AG04450 (cell line): Measurements from ENCODE around the gene TBX6. TPM values are rescaled to one million over a fixed set of nuclear protein-coding genes. Genes with fewer than 3 reads are reported as not detected.
A peak's percentile ranks its signal among the peaks of the same experiment; 100 is the strongest.

Source experiments
- CTCF ChIA-PET: fragments of 300-600, 350-600 bp; formaldehyde crosslinking; extraction: SDS; loops from one replicate; lab custom pipeline; 2022; ENCODE audit warnings: antibody characterized with exemption, inconsistent platforms; lab: Charles Lee
- POLR2A ChIA-PET: fragments of 350-600 bp; formaldehyde crosslinking; extraction: SDS; loops from one replicate; lab custom pipeline; 2021; ENCODE audit warnings: antibody characterized with exemption, inconsistent platforms; lab: Yijun Ruan, JAX
- DNase-seq: peaks from one replicate; pipeline ENCODE4 v3.0.0-alpha.2; 2011; ENCODE audit warnings: low read depth, low spot score
- H3K27ac ChIP-seq: one replicate; pipeline ENCODE4 v1.5.1; 2012; ENCODE audit warnings: low read depth, low read length, control low read depth
- H3K27me3 ChIP-seq: one replicate; pipeline ENCODE4 v1.6.0; 2012; ENCODE audit warnings: low read length; ENCODE audit not compliant: control insufficient read depth, insufficient read depth
- H3K4me3 ChIP-seq: 2 replicates; pipeline ENCODE4 v1.5.1; 2011; ENCODE audit warnings: mild to moderate bottlenecking, low read depth, low read length, control low read depth
- H3K9me3 ChIP-seq: 2 replicates; pipeline ENCODE4 v1.5.1; 2012; ENCODE audit warnings: low read length; ENCODE audit not compliant: control insufficient read depth, insufficient read depth
- polyA plus RNA-seq: library from polyadenylated mRNA; depleted of rRNA; stranded (reverse); fragments of >200 nt; gene quantifications from 2 replicates; pipeline ENCODE4 v1.2.3, GENCODE V29; 2011
- TF ChIP-seq, protein P1 (sequence below): IDR thresholded peaks from 2 replicates; pipeline ENCODE4 v1.5.1; 2011; ENCODE audit warnings: low read depth, low read length, control low read depth, inconsistent platforms

The TBX6 gene
- polyA plus RNA-seq, 1 experiment: not detected

DNA sequence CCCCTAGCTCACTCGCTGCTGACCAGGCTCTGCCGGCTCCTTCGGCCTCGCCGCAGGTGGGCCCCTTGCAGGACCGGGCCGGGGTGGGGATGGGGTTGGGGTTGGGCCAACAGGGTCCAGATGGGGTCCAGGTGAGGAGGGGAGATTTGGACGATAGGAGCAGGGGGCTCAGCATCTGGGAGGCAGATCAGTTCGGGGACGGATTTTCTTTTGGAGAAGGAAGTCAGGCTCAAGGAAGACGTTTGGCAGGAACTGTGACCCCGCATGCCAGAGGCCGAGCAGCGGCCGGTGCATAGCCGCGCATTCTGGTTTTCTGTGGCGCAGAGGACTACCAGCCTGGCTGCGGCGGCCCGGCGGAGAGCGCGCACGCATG is 27.0 kb downstream of the TBX6 start:
- Histone ChIP-seq H3K27ac (peak overlapping the region; percentile 96), H3K27me3 (no peaks in the 10 kb centered on the region), H3K9me3 (peaks cover 6% of the 10 kb centered on the region; the same call in 1 of the 2 replicates), H3K4me3 (peak overlapping the region; percentile 74)
- POLR2A ChIA-PET: interaction anchor here (0.6 to 2.6 kb wide), 14 partner anchors 9 to 345 kb away, joined by 3 to 26 read pairs (median 8); partner anchors contain the start of genes MAPK3, PAGR1, PPP4C and TBC1D10B
- DNase-seq: no peak
- TF ChIP-seq, protein P1, sequence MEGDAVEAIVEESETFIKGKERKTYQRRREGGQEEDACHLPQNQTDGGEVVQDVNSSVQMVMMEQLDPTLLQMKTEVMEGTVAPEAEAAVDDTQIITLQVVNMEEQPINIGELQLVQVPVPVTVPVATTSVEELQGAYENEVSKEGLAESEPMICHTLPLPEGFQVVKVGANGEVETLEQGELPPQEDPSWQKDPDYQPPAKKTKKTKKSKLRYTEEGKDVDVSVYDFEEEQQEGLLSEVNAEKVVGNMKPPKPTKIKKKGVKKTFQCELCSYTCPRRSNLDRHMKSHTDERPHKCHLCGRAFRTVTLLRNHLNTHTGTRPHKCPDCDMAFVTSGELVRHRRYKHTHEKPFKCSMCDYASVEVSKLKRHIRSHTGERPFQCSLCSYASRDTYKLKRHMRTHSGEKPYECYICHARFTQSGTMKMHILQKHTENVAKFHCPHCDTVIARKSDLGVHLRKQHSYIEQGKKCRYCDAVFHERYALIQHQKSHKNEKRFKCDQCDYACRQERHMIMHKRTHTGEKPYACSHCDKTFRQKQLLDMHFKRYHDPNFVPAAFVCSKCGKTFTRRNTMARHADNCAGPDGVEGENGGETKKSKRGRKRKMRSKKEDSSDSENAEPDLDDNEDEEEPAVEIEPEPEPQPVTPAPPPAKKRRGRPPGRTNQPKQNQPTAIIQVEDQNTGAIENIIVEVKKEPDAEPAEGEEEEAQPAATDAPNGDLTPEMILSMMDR: no peak
- CTCF ChIA-PET: interaction anchor here (0.6 to 0.9 kb wide), 3 partner anchors 10 to 56 kb away, joined by 3 to 4 read pairs (median 3); no protein-coding TSS in a partner anchor

DNA sequence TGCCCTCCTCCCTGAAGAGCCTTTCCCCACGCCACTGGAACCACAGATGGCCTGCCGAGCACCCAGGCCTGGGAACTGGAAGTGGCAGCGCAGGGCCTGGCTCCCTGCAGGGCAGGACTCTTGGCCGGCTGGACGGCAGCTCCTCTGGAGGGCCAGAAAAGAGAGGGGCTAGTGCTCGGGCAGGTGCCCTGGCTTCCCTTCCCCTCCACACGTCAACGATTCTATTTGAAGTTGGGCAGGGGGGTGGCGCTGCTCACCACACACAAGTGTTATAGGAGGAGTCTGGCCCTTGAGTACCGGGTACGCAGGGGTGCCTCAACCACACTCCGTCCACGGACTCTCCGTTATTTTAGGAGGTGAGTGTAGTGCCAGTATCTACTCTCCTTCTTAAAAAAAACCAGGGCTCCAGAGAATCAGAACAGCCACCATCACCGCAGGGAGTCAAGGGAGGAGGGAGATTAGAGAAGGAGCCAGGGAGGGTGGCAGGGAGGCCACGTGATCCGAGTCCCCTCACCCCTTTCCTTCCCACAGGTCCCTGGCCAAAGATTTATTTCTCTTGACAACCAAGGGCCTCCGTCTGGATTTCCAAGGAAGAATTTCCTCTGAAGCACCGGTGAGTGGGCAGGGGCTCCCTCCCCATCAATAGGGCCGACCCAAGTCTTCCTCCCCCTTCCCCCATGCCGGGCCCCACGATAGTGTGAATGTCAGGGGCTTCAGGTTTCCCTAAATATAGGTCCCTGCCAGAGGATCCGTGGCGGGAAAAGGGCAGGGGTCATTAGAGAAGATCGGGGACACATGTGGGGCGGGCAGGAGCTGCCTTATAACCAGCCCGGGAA is 27.6 kb downstream of the TBX6 start:
- POLR2A ChIA-PET: interaction anchor here (0.6 to 2.2 kb wide), 2 partner anchors 8 to 208 kb away, joined by 6 to 19 read pairs; no protein-coding TSS in a partner anchor
- H3K4me3 ChIP-seq: peak overlapping the region; percentile 74
- no peak for DNase-seq
- CTCF ChIA-PET: interaction anchor here (0.6 to 1.2 kb wide), 3 partner anchors 9 to 57 kb away, joined by 3 to 4 read pairs (median 4); no protein-coding TSS in a partner anchor
- no peaks in the 10 kb centered on the region for H3K27me3 ChIP-seq
- peaks cover 6% of the 10 kb centered on the region; the same call in 1 of the 2 replicates for H3K9me3 ChIP-seq
- H3K27ac ChIP-seq: peak overlapping the region; percentile 96
- TF ChIP-seq, protein P1: 0 out of 2 replicates have a peak, but pooled peaks have one; percentile 15

DNA sequence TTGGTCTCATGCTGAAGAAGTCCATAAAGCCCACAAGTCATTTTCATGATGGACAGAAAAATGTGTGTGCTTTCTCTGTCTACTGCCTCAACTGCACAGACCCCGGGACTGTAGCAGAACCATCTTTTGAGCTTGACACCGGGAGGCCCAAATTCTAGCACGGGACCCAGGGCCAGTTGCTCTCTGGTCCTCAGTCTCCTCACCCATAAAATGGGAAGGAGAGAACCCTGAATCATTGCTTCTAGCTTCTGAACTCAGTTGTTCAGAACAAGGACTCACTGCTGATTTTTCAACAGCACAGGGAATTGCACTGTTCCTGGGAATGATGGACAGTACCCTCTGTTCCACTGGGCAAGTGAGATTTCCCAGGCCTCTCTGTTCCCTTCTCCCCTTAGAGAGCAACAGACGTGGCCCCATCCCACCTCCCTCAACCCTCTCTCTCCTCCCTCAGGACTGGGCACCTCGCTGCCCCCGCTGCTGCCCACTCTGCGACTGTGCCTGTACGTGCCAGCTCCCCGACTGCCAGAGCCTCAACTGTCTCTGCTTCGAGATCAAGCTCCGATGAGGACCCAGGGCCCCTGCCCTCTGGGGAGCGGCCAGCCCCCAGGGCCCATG is 28.3 kb downstream of the TBX6 start:
- peak overlapping the region; percentile 74 for H3K4me3 ChIP-seq
- H3K27ac ChIP-seq: peak overlapping the region; percentile 96
- no peak for DNase-seq
- POLR2A ChIA-PET: no interaction called here
- TF ChIP-seq, protein P1: no peak
- no peaks in the 10 kb centered on the region for H3K27me3 ChIP-seq
- peaks cover 6% of the 10 kb centered on the region; the same call in 1 of the 2 replicates for H3K9me3 ChIP-seq
- CTCF ChIA-PET: interaction anchor here (1.2 kb wide), 1 partner anchor 8 kb away, joined by 4 read pairs; no protein-coding TSS in a partner anchor

DNA sequence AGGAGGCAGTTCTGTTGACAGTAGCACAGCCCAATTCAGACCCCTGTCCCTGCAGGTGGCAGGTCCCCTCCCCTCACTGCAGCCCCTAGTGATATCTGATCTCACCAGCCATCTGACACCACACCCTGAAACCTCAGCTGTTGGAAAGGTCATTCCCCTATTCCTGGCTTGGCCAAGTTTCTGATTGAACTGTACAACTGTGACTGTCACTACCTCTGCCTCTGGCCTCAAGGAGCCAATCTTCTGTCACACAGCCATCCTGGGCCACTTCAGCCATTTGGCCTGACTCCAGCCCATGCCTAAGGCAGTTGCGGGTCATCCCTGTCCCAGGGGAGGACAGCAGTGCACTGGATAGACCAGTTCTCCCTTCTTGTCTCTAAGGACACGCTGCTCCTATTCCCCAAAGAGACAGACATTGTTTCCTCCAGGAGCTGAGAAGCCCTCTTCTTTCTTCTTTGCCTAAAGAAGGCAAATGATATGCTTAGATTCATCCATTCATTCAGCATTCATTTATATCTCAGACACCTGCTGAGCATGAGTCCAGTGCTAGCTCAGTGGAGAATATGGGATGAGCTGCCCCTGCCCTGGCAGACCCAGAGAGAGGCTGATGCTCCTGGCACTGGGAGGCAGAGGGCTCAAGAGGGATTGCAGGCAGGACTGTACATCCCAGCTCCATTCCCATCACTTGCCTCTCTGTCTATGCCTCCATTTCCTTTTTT is 30.7 kb downstream of the TBX6 start:
- TF ChIP-seq, protein P1: no peak
- Histone ChIP-seq H3K27me3 (no peaks in the 10 kb centered on the region), H3K9me3 (peaks cover 4% of the 10 kb centered on the region; the same call in 1 of the 2 replicates), H3K27ac (no peak overlapping the region), H3K4me3 (no peak overlapping the region)
- ChIA-PET CTCF (no interaction called here), POLR2A (no interaction called here)
- DNase-seq: no peak
